ENCODE results near the gene MNAT1.

Gene MNAT1

DNA sequence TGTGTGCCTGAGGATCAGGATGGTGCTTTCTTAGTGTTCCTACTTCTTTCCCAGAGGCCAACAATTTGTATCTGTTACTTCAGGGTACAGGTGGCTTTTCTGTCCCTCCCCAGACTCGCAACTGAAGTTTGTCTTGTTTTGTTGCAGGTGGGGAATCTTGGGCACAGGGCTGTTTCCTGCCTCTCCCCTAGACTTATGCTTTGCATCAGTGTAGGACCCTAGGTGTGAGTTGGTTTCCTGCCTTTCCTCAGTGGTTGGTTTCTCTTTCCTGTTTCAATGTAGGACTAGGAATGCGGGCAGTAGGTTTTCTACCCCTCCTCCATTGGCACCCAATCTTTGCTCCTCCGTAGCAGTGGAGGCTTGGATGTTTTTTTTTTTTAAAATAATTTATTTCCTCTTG, 159.3 kb downstream of the MNAT1 start:
- DNase-seq, result no peak

DNA sequence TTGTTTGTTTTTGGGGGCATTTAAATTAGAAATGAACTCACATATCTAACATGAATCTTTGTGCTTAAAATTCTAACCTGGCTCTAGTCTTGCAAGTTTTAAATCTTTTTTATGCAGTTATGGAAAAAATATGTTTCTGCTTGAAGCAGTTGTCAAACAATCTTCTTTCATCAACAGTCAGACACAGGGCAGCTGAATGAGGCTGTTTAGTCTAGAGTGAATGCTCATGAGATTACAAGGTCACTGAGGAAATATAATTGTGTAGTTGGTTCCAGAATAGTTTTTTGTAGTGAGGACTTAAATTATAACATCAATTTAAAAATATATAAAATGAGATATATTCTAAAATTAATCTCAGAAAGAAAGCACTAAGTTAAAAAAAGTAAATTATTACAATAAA, 169.8 kb downstream of the MNAT1 start:
- no peak for DNase-seq

DNA sequence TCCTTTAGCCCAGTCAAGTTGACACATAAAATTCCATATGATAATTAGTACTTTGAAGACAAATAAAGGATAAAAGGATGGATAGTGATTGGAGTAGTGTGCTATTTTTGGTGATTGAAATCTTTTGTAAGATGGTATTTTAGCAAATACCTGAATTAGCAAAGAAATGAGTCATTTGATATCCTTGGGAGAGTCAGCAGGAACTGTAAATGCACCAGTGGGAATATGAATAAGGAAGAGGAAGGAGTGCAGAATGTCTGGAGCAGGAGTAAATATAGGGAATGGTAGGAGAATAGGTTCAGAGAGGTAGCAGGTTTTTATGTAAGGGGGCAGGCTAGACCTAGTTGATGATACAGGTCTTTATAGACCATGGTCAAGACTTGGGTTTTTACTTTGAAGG, 171.4 kb downstream of the MNAT1 start:
- no peak for DNase-seq

DNA sequence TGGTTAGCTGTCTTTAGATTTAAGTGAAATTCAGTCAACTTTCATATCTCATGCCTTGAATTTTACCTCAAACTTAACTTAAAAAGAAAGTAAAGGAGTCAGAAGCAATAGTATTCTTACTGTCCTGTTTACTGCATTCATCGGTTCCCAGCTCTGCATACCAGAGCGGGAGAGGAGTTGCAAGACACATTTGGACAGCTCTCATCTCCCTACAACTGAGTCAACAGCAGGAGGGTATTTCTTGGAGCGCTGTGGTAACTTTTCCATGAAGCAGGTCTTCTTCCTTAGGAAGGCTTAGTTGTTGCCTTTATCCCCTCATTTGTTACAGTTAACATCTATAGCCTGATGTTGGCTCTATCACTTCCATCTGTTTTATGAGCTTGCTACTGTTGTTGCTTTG, 181.2 kb downstream of the MNAT1 start:
- DNase-seq, result no peak

DNA sequence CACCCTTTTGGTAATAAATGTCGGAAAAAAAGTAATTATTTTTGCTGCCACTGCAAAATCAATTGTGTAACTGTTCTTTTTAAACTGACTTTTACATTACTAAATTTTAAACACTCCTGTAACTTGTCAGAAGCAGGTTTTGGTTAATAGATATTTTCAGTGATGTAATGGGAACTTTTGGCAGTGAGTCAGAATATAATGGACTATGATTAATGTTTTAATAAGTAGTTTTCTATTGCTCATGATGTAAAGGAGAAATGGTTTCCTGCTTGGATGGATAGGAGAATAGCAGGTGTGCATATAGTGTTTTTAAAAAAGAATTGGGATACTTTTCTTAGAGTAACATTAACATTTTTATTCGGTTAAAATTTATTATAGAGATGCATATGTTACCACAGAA, 187.5 kb downstream of the MNAT1 start:
- no peak for DNase-seq

DNA sequence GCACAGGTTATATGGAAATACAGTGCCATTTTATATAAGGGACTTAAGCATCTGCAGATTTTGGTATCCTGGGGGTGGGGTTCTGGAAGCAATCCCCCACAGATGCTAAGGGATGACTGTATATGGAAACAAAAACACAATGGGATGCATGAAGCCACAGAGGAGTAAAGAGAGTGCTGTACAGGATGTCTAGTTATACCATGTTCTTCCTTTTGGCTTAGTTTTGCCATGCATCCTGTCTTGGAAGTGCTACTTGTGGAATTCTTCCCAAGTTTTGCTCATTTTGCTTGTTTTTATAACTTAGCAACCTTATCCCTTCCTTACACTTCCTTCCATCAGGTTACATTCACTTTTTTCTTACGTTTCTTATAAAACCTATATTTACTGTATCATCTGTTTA, 190.7 kb downstream of the MNAT1 start:
- no peak for DNase-seq

DNA sequence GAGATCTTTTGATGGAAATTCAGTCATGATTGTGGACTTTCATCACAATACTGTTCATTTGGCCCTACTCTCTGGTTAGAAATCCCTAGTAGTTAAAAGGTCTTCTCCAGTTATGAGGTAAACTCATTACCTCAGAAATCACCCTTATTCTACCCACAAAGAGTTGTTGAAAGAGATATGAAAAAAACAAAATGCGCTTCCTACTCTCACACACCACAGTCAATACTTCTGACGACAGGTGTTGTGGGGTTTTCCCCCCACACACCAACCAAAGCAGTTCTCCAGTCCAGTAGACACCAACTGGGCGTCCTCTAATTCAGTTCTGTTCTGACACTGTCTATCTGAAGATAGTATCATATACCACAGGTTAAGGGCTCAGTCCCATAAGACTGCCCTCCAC, 191.4 kb downstream of the MNAT1 start:
- no peak for DNase-seq

DNA sequence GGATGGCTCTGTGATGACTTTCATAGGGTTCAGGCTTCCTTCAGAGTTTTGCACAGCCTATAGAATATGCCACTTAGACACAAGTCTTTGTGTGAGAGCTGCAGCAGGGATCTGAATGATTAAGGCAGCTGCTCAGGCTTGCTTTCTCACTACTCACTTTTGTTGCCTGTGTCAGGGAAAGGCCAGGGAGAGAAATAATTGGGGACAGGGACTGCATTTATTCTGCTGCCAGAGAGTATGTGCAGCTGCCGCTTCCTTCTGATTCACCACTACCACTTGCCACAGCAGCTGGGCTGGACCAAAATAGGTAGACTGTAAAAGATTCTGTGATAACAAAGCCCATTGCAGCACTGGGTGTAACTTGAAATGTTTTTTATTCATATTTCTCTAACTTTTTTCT, 196.7 kb downstream of the MNAT1 start:
- no peak for DNase-seq

DNA sequence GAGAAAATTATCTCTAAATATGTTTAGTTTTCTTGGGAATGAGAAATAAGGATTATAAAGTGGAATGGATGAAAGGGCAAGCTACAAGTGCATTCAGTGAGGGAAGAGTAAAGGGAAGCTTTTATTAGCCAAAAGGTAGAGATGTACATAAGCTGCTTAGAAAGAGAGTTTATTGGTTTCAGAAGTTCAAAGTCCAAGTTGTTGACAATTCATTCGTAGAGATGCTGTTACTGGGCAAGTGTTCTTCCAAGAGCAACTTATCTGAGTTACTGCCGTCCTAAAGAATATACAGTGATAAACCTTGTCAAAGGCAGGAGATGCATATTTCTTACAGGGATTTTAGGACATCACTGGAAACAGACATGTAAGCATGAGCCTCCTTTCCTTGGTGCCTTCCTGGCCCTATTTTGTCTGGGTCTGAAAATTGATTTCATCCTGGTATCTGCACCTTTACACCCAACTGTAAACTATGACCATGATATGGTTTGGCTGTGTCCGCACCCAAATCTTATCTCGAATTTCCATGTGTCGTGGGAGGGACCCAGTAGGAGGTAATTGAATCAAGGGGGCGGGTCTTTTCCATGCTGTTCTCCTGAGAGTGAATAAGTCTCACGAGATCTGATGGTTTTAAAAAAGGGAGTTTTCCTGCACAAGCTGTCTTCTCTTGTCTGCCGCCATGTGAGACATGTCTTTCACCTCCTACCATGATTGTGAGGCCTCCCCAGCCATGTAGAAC, 199.5 kb downstream of the MNAT1 start:
- DNase-seq, result no peak

DNA sequence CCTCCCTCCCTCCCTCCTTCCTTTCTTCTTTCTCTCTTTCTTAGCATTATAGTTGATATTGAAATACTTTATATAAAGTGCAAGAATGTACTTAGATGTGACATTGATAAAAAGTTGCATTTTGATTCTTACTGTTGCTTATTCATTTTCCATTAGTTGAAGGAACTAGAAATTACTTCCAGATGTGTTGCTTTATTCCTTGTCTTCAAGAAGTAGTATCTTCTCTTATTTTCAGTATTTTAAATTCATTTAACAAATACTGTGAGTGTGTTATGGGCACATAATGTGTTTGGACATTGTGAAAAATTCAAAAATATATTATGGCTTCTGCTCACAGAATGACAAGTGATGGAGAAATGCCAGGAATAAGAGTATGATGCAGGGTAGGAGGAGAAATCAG, 200.8 kb downstream of the MNAT1 start:
- no peak for DNase-seq

DNA sequence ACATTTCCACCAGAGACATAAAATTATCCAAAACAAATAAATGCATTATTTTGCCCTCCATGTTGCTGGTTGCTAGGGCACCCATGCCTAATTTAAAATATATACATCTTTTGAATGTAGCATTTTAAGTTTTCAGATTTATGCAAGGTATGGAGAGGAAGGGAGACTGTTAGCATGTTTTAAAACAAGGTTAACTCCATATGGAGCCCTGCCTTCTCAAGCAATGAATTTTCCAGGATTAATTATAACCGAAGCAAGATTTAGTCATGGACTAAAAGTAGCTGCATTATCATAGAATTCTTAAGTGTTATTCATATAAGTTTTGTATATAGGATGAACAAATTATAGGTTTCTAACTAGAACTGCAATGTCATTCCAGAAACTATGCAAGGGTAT, 209.1 kb downstream of the MNAT1 start:
- DNase-seq, result no peak

DNA sequence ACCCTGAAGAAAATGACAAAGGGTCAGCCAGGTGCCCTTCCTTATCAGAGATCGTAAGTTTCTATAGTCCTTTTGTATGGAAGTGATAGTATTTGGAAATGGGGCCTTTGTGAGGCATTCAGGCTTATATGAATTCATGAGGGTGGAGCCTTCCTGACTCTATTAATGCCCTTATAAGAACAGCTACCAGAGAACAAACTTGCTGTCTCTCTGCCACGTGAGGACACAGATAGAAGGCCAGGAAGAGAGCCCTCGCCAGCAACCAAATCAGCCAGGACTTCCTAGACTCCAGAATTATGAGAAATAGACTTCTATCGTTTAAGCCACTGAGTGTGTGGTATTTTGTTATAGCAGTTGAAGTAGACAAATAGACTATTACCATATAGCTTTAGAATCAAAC, 209.6 kb downstream of the MNAT1 start:
- DNase-seq, result no peak

DNA sequence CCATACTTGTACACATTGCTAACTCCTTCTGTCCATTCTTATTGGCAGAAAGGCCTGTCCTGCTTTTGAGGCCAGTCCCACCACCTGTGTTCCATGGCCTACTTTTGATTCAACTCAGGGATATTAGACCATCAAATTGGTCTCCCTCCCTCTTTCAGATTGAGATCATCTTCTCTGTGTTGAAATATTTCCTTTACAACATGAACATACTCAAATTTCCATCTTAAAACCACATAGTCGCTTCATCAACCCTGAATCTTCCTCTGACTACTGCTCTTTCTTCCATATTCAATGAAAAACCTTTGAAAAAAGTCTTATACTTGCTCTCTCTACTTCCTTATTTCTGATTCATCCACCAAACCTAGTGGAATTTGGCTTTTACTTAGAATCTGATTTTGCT, 211.4 kb downstream of the MNAT1 start:
- DNase-seq, result no peak

DNA sequence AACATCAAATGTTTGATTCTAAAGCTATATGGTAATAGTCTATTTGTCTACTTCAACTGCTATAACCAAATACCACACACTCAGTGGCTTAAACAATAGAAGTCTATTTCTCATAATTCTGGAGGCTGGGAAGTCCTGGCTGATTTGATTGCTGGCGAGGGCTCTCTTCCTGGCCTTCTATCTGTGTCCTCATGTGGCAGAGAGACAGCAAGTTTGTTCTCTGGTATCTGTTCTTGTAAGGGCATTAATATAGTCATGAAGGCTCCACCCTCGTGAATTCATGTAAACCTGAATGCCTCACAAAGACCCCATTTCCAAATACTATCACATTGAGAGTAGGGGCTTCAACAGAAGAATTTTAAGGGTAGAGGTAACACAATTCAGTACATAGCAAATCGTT, 212.2 kb downstream of the MNAT1 start:
- no peak for DNase-seq

DNA sequence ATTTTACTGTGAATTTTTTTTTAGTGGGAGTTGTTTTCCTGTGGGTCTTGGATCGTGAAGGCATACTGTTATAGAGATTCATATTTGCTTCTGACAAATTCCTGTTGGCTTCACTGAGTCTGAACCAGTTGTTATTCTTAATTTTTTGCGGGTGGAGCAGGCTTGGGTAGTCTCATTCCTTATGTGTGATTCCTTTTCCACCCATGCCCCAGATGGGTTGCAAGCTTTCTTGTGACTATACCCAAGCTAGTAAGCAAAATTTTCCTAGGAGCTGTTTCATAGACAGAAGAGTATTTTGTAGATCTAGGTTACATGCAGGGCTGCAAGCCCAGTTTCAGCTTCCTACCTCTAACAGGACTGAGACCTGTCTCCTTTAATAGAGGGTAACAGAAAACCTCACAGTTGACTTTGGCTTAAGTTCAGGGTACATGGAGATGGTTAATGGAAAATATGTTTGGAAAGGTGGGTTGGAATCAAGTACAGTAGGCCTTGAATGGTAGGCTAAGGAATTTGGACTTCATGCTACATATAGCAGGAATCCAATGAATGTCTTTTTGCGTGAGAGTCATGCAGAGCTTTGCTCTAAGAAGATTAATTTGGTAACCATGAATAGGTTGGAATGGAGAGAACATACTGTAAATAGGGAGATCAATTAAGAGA, 217.3 kb downstream of the MNAT1 start:
- DNase-seq, result no peak

DNA sequence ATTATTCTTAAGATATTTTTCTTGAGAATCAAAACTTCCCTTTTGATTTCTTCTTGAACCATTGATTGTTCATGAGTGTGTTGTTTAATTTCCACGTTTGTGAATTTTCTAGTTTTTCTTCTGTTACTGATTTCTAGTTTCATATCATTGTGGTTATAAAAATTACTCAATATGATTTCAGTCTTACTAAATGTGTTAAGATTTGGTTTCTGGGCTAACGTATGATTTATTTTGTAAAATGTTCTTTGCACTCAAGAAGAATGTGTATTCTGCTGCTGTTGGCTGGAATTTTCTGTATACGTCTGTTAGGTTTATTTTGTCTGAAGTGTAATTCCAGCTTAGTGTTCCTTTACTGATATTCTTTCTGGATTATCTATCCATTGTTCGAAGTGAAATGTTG, 221.6 kb downstream of the MNAT1 start:
- no peak for DNase-seq

DNA sequence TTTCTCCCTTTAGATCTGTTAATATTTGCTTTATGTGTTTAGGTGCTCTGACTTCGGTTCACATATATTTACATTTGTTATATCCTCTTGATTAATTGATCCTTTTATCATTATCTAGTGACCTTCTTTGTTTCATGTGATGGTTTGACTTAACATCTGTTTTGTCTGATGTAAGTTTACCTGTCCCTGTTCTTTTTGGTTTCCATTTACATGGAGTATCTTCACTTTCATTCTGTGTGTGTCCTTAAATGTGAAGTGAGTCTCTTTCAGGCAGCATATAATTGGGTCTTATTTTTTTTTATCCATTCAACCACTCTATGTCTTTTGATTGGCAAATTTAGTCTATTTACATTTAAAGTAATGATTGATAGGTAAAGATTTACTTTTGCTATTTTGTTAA, 222.1 kb downstream of the MNAT1 start:
- DNase-seq, result no peak

DNA sequence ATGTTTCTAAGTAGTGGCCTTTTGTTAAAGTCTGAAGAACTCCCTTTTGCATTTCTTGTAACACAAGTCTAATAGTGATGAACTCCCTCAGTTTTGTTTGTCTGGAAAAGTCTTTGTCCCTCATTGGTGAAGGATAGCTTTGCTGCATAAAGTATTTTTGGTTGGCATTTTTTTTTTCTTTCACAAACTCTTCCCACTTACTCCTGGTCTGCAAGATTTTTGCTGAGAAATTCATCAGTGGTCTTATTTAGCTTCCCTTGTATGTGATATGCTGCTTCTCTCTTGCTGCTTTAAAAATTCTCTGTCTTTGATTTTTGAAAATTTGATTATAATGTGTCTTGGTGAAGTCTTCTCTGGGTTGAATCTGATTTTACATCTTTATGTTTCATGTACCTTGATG, 223.6 kb downstream of the MNAT1 start:
- DNase-seq, result no peak

DNA sequence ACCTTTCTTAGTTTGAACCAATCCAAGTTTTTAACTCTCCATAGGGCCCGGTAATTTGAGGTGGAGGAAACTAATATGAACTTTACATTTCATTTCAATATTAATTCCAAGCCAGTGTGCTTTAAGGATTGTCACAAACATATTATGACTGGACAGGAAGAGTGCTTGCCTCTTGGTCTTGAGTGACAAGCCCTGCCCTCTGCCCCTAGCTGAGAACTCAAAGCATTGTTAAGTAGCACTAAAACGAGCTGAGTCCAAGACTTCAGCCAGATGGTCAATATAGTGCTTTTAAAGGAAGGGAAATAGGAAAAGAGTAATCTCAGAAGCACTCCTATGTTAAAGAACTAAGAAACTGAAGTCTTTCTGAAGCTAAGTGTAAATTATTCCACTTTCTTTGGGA, 229.2 kb downstream of the MNAT1 start:
- no peak for DNase-seq

DNA sequence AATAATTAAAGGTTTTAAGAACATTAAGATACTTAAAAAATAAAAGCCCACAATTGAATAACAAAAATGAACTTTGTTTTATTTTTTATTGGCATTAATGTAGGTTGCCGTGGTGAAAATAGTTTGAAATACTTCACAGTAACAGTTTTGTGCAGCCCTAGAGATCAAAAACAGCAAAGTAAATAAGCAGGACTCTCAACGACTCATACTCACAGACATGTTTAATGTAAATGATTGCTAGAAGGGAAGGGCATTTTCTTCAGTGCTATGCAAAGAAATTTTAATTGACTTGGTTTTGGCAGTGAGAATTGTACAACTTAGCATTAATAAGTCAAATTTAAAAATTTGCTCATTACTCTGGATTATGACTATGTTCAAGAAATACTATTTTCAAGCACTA, 230.3 kb downstream of the MNAT1 start:
- no peak for DNase-seq

DNA sequence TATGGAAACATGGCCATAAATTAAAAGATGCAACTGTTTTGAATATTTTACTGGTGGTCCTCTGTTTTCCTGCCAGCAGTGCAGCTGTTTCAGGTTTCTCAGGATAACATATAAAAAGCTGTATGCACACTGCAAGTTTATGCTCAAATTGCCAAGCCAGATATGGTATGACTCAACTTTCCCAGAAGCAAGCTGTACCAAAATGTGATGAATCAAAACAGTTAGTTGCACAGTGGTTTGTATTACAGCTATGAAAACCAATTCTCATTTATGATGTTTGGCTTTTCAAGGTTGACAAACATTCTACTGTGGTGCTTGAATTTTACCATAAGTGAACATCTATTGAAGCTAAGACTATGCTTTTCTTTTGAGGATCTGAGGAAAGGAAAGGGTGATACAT, 230.8 kb downstream of the MNAT1 start:
- no peak for DNase-seq

DNA sequence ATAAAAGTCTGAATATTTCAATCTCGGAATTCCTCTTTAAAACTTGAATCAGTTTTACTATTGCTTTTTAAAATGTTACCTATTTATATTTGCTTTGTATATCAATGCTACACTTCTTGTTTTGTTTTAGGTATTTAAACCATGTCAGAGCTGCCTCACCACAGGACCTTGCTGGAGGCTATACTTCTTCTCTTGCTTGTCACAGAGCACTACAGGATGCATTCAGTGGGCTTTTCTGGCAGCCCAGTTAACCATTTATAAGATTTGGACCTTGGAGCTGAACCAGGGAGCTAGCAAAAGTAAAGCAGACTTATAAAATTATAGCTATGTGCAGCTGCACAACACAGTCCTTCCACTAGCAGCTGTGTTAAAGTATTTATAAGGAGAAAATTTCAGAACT, 233.5 kb downstream of the MNAT1 start:
- DNase-seq, result no peak

DNA sequence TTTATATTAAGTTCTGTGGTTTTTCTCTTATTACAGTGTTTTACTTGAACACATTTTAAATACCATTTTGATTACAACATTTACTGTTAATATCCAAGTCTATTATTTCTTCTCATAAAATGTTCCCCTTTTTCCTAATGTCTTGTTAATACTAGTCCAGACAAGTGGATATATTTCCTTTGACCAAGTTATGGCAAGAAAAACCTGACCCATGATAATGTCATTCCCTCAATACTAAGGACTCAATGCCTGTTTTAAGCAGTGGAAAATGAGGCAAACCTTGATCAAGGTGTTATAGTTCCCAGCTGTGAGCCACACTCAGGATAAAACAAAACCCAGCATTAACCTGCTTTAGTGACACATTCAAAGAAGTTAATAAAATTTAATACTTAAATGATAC, 234.1 kb downstream of the MNAT1 start:
- DNase-seq, result no peak

DNA sequence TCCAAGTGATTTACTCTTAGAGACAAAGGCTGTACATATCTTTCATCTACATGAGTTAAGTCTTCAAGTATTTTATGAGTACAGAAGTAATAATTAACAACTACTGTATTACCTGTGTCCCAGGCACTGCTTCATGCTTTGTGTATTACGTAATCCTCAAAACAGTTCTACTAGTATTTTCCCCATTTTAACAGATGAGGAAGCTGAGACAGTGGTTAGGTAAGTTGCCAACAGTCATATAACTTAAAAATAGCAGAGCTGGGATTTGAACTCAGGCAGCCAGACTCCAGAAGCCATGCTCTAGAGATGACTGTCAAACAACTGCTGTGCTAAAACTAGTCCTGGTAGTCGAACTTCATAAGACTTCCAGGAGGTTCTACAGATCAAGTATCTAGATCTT, 235.6 kb downstream of the MNAT1 start:
- DNase-seq, result no peak

DNA sequence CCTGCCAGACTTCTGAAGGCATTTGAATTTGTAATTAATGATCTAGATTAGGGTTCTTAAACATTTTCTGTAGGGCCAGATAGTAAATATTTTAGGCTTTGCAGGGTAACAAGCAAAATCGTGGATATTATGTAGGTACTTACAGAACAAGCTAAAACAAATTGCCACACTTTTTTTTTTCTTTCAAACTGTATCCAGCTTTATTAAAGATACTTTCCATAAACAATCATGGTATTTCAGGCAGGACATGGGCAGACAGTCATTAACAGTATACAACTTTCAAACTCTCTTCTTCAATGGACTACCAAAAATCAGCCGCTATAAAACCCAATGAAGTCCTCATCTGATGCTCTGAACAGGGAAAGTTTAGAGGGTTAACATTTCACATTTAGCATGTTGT, 236.7 kb downstream of the MNAT1 start:
- DNase-seq, result no peak

All from midbrain (tissue), 1 donor.